Activated gamma-delta T cell treated with anti-CD3 and anti-CD28 coated beads, Interleukin-2, amount 50 U/mL, for 16 hours (primary cell): ENCODE data around the gene POU6F2.

Source experiments
- DNase-seq: peaks from one replicate; pipeline ENCODE4 v3.0.0-alpha.2; 2020; ENCODE audit warnings: low read depth

Gene POU6F2

GRCh38 chr7:39069896-39070881 is 92.5 kb downstream of the POU6F2 start:
- no peak for DNase-seq

- no peak for DNase-seq
Observed at GRCh38 chr7:39071116-39071515, 93.4 kb downstream of the POU6F2 start.

GRCh38 chr7:39073432-39073831 is 95.7 kb downstream of the POU6F2 start:
- no peak for DNase-seq

- DNase-seq: no peak
Observed at GRCh38 chr7:39075210-39075609, 97.5 kb downstream of the POU6F2 start.

DNA sequence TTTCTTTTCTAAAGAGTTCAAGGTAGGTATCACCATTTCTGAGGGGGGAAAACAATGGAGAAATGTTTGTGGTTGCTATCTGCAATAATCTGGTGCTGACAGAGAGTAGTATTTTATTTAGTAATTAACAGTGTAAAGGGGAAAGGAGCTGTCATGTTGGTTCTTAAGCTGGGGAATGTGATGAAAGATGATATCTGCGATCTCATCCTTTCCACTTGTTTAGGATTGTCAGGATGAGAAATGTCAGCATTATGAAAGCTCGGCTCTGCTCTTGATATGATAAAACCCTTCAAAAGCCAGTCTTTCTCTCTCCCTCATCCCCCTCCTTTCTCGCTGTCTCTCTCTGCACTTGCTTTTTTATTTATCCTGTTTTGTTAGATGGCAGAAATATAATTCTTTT is 106.1 kb downstream of the POU6F2 start:
- DNase-seq: no peak

- DNase-seq: no peak
Observed at GRCh38 chr7:39084349-39084748, 106.6 kb downstream of the POU6F2 start.

- no peak for DNase-seq
Observed at GRCh38 chr7:39085189-39085588, 107.5 kb downstream of the POU6F2 start.

DNA sequence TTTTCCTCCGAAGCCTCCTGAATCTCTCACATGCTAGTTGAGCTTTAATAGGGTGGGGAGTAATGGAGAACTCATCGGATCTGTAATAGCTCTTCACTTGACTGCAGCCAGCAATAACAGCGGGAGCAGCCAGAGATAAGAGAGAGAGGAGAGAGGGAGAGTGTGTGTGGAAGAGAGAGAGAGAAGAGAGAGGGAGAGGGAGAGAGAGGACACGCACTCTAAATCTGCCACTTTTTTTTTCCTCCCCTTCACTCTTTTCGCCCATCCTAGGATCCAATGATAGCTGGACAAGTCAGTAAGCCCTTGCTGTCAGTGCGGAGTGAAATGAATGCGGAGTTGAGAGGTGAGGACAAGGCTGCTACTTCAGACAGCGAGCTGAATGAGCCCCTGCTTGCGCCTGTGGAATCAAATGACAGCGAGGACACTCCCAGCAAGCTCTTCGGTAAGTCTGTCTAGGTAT is 107.9 kb downstream of the POU6F2 start:
- DNase-seq: no peak

GRCh38 chr7:39086638-39087360 is 109.1 kb downstream of the POU6F2 start:
- no peak for DNase-seq

- DNase-seq: no peak
Observed at GRCh38 chr7:39088730-39089593, 111.3 kb downstream of the POU6F2 start.

DNA sequence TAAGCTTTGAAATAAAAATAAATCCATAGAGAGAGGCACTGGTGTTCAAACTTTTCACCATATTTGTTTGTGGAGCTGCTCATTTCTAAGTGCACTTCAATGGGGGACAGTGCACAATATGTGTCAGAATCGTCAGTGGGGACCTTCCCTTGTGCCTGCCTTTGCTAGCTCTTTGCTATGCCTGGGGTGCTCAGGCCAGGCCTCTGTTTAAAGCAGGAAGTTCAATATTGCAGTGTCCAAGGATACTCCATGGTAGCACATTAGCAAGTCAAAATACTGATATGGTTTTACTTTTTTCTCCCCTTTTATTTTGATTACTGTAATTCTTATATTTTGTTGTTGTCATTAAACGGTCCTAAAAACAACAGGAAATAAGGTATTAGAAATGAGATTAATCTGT is 113.4 kb downstream of the POU6F2 start:
- no peak for DNase-seq

GRCh38 chr7:39091774-39092173 is 114.1 kb downstream of the POU6F2 start:
- no peak for DNase-seq

DNA sequence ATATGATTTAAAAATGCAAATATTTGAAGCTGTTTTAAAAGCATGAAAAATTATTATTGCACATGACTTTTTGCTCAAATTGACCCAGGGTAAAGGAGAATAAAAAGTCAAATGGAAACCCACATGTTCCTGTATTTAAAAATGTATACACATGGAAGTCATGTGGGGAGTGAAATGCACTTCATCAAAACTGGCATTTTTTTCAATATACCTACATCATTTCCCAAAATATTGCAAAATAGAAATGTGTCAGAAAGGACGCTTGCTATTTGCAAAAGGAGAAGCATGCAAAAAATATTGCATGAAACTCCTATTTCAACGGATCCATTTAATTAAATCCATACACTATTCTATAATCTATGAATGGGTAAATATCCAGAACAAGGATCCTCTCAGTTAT is 117.0 kb downstream of the POU6F2 start:
- no peak for DNase-seq

- no peak for DNase-seq
Observed at GRCh38 chr7:39095875-39096619, 118.3 kb downstream of the POU6F2 start.

DNA sequence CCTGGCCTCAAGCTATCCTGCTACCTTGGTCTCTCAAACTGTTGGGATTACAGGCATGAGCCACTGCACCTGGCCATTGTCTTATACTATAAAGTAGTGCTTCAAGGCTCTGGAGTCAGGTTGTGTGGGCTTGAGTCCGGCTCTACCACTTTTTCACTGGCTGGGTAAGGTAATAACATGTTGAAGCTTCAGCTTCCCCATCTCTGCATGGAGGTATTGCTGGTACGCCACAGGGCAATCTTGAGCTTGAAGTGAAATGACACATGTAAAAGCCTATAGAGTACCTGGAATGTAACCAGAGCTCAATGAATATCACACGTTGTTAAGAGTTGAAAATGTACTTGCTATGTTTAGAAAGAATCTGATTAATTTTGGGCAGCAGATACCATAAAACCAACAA is 120.8 kb downstream of the POU6F2 start:
- DNase-seq: no peak

- no peak for DNase-seq
Observed at GRCh38 chr7:39099146-39099545, 121.4 kb downstream of the POU6F2 start.

DNA sequence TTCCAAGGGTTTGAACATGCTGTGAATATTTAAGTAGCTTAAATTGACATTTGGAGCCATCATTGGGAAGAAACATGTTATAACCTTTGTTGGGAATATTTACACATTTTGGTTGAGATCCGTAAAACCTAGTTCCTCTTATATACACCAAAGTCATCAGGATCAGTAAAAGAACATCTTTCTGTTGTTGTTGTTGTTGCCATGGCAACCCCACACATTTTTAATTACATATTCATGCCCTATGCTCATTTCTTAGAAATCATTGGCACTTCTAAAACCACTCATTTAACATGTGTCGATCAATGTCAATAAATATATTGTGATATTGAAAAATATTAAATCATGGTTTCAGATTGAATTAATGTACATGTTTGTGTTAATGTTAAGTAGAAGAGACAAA is 122.6 kb downstream of the POU6F2 start:
- DNase-seq: no peak

DNA sequence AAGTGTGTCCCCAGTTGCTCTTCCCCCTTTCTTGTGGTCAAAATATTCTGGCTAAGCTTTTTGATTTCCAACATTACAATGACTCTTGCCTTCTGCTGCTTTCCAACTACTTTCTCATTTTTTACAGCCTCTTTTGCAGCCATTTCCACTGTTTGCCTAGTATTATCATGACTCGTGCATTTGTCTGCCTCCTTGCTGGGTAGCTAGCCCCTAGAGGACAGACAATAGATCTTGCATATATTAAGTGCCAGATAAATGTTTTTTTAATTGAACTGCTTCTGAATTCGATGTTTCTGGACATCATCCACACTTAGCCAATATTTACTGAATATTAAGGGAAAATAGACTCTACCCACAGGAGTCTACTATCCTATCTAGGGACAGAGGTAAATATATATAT is 124.5 kb downstream of the POU6F2 start:
- no peak for DNase-seq

DNA sequence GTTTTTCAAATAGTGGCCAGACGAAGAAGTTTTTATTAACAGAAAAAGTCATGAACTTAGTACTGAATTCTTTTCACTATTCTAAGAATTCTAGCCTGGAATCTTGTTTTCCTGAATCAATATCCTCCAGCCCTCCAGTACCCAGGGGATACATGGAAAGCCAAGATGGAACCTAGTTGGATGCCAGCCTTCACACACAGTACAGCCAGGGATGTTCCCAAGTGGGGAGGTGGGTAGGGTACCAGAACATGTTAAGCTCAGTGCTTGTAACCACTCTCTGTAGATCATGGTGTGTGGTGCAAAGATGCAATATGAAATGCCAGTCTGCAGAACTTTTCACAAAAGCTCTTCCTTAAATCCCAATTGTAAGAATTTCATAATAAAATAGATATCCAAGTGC is 128.0 kb downstream of the POU6F2 start:
- DNase-seq: no peak

DNA sequence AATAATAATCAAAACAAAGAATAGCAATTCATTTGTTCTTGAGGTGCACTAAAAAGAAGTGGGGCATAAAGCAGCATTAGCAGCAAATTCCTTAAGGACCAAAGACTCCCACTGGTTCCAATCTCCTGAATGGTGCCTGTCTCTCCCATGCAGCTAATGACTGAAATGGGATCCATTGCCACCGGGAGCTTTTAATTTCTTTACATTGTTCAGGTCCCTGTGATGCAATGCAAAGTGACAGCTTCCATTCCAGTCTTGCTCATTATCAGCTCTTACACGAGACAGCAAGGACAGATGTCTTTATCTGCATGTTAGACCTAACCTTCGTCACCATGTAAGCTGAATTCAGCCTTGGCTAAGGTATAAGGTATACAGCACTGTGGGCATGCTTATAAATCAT is 148.1 kb downstream of the POU6F2 start:
- DNase-seq: no peak

DNA sequence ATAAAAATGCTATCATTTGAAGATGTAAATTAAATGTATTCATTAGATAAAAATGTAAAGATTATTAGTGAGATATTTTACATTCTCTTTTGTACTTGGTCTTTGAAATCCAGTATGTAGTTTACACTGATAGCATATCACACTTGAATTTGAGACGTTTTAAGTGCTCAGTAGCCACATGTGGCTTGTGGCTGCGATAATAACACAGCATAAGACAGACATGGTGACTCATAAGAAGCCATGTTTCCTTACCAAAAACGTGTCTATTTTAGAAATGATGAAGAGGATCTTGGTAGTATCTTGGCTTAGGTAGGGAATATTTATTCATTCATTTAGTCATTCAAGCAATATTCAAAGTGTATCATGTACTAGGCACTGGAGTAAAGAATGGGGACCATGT is 149.3 kb downstream of the POU6F2 start:
- no peak for DNase-seq
